Activated gamma-delta T cell treated with Interleukin-2 at 50 U/mL for 16 hours (primary cell): ENCODE results near the gene CDX2.
"Not testable (repeated sequence)": the region's sequence is repeated elsewhere in the genome, so short reads cannot be mapped to it uniquely, and the experiment has no call there.

Experiments used
- DNase-seq: peaks from one replicate; pipeline ENCODE4 v3.0.0-alpha.2; 2020

CDX2 gene

DNA sequence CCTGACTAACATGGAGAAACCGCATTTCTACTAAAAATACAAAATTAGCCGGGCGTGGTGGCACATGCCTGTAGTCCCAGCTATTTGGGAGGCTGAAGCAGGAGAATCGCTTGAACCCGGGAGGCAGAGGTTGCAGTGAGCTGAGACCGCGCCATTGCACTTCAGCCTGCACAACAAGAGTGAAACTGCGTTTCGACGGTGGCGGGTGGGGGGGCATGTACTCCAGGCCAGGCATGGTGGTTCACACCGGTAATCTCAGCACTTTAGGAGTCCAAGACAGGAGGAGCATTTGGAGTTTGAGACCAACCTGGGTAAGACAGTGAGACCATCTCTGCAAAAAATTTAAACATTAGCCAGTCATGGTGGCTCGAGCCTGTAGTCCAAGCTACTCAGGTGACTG, 4.9 kb downstream of the CDX2 start:
- DNase-seq: not testable (repeated sequence)

DNA sequence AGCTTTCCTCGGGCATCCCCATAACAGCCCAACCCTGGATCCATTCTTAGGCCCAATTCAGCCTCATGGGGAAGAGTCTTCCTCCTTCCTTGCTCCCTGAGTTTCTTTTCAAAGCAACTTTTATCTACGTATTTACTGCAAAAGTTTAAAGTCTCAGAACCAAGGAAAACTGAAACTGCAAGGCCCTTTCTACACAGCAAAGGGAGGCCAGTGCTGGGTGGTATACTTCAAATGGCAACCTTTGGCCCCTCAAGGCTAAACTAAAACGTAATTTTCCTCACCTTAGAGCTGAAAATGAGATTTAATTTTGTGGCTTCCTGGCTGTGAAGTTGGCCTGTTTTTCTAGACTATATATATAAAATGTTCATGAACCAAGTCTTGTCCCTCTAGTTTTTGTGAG, 5.6 kb downstream of the CDX2 start:
- DNase-seq: no peak

DNA sequence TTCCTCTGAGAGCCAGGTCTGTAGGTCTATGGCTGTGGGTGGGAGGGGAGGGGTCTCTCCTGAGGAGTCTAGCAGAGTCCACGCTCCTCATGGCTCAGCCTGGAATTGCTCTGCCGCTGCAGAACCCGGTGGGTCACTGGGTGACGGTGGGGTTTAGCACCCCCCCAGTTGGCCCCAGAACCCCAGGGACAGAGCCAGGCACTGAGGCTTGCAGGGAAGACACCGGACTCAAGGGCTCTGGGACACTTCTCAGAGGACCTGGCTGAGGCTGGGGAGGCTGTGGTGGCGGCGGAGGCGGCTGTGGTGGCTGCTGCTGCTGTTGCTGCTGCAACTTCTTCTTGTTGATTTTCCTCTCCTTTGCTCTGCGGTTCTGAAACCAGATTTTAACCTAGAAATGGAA, 6.1 kb downstream of the CDX2 start:
- DNase-seq: no peak

DNA sequence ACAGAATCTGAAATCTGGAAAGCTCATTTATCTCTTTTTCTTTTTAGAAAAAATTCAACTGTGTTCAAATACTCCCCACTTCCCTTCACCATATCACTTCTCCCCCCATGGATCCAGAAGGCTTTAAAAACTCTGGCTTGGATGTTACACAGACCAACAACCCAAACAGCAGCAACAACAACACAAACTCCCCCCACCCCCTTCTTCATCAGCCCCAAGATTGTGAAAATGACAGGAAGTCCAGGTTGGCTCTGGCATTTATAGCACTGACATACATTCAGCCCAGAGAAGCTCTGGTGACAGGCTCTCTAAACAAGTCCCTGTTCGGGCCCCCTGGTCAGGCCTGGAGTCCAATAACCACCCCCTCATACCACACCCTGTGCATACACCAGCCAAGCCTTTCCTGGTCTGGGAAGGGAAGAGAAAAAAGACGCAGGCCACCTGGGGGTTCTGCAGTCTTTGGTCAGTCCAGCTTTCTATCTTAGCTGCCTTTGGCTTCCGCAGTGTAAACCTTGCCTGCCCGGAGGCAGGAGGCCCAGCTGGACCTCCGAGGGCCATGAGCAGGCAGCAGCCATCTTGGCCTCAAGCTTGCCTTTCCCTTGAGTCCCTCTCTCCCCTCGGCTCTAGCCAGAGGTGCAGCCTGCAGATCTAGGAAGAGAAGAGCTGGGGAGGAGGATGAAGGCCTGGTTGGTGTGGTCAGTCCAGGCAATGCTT, 6.8 kb downstream of the CDX2 start:
- DNase-seq: no peak

DNA sequence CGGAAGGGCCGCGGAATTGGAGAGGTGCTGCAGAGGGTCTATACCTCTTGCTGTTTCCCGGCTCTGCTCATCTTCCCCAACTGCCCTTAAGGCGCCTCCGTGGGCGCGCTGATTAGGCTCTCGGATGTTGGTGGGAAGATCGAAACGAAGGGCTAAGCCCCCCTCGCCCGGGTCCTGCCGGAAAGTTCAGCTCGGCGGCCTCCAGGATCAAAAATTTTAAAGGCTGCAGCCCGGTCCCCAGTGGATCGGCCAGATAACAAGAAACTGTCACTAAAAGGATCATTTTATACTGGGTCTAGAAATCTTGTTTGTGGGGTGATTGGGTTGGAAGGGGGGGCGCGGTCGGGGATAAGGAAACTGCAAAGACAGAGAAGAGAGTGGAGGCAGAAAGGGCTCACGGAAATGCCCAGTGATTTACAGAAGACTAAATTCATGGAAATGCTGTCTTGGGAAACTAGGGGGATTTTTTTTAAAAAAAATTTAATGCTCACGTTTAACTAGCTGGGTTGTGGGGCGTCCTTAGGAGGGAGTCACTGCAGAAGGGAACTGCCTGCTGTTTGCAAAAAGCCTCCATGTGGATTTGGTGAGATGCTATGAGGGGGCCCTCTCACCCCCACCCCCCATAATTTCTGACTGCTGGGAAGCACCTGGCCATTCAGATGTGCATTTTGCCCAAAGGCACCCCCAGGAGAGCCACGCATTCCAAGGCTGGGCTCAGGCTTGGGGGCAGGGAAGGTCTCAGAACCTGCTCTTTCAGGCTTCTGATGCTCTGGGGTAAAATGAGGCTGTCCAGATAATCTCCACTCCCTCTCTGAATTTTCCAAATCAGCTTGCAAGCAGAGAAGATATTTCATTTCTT, 7.7 kb downstream of the CDX2 start:
- no peak for DNase-seq

DNA sequence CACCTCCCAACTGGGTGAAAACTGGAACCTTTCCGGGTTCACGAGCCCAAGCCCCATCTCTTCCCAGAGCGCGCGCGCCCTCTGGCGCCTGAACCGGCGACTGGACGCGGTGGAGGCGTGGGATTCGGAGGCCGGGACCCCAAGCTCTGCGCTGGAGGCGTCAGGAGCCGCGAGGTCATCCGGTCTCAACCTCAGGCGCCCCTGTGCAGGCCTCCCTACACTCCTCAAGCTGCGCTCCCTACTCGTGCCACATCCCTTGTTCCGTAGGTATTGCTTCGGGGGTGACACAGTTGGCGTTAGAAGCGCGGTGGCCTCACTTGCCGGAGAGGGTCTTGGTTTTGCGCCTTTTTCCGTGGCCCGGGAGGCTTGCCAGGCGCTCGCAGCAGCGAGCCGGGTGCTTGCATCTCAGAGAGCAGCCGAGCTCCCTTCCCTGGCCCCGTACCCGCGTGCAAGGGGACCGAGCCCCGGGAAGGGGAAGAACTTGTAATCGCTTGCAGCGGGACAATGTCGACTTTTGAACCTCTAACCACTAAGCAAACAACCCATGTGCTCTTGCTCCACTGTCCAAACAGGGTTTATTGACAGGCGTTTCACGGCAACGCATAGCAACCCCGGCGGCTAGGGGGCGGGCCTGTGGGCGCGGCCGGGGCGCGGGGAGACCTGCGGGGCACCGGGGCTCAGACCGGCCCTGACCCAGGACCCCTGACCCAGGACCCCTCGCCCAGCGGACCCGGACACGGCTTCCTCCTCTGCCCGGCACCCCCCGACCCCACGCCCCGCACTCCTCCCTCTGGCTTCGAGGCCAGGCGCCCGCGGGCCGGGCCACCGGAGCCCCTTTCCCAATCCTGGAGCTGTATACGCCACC, 8.5 kb downstream of the CDX2 start:
- DNase-seq: no peak

DNA sequence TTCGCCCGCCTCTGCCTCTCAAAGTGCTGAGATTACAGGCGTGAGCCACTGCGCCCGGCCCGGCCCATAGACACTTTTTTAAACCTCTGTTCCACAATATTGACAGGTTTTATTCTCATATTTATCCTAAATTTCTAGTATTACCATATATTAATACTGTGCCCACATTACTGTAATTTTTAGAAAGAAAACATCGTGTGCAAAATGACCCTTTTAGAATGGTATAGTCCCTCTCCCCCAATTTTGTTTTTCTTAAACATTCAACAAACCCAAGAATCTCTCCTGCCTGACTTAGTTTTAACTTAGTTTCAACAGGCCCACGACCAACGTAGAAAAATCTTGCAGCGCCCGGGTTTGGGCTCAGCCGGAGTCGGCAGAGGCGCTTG, 9.1 kb downstream of the CDX2 start:
- DNase-seq: no peak

DNA sequence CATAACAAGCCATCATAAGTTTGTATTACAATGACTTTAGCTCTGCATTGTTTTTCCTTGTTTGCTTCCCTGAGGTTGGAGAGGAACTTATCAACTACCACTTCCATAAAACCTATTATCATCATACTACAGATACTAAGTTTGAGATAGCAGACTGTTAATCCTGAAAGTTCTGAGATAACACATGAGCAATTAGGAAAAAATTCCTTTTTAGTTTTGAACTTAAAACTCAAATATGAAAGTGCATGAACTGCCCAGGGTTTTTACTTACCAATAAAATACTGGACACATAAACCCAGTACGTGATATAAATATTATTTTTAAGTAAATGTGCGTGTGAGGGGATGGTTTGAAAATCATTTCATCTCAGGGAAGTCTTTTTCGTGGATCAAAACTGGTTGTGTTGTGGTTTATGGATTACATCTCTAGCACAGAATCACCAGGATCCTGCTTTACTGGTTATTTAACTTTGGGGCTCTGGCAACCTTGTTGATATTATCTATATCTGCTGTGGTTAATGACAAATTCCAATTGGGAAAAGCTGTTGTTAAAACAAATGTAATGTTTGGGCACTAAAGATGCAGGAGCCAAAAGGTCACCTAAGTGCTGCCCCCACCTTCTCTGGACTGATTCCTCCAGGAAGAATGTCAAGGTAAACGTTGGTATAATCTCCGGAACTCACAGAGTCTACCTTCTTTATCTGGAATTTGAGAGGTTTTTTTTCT, 12.4 kb downstream of the CDX2 start:
- no peak for DNase-seq

DNA sequence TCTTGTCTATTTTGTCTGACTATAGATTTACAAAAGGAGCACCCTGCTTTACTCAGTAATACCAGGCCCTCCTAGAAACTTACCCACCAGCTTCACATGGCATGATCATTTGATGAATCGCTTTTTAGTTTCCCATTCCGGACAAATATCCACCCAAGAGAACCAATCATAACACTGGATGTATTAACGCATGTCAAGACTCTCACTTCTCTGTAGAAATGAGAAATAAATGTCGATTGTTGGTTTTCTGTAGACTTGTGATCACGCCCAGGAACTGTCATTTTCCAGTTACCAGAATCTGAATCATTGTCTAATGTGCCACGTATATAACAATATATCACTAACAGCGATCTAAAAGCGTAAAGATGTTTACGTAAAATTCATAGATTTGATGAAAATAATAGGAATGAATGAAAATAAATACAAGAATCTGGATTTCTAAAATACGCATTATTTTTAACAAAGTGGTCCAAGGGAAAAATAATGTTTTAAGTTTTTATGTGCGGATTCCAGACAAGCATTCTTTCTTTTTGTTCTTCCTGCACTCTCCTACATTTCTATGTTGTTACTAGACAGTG, 14.0 kb downstream of the CDX2 start:
- no peak for DNase-seq

DNA sequence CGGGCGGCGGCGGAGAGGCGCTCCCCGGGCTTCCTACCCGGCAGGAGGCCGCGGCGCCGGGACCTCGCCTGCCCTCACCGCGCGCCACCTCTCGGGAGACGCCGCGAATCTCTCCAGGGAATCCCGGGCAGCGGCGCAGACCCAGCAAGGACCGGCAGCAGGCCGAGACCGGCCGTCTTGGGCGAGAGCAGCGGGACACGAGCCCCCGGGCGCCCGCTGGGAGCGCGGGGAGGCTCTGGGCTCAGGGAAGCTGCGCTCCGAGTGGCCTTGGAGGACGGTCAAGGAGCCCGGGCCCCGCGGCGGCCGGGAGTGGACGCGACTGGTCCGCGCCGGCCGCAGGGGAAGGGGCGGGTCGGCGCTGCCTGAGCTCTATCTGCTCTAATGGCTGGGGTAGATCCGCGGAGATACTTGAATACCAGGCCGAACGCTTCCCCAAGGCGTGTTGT, 14.7 kb downstream of the CDX2 start:
- DNase-seq: no peak

DNA sequence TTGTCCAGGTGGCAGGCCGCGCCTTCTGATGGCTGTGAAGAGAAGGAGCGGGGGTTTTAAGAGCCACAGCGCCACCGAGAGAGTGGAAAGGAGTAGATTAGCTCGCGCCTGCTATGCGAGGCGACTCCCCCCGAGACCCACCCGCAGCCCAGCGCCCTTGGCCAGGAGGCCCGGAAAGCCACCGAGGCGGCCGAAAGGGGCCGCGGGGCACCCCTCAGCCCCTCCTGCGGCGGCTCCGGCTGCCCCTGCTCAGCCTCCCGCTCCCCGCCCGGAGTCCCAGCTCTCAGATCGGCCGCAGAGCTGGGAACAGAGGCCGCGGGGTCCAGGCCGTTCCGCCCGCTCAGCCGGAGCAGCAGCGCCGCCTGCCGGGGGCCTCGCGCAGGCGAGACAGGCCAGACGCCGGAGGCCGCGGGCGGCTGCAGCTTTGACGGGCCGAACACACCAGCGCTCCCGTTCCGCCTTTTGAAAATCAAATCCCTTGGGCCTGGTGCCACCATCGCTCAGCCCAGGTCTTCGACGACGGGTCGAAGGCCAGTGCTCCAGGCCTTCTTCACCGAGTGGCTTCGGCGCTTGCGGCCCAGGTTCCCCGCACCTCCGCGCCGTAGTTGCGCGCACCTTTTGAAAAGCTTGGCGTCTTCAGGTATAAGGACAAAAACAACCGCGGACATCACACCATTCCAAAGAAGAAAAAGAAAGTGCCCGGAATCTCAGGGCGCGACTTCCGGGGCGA, 15.3 kb downstream of the CDX2 start:
- DNase-seq: peak; percentile 40

DNA sequence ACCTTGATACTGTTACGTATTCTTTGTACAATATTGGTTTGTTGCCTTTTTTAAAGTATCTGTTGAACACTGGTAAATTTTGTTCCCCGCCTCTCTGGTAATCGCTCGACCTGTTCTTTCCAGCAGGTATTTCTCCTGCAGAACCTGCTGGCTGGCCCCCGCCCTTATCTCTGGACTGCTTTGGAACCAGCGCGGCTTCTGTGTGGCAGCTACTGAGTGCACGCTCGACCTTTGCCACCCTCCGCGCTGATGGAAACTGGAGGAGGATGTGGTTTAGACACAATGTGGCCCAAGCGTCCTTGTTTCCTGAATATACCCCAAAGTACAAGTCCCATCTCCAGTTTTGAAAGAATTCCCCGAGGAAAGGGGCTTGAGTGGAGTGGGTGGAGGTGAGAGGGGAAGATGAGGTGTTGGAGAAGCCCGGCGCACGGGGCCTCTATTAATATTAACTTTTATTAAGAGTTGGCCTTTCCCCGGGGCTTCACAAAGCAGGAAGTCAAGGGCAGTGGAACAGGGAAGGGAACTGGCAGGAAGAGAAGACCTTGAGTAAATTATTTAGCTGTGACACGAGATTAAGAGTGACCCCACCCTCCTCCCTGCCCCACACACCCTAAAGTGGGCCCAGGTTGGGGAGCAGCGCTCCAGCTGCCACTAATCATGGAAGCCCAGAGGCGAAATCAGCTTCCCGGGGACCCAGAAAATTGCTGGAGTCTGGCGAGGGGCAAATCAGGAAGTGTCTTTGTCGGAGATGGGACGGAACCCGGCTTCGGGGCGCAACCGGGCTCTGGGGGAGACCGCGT, 16.0 kb downstream of the CDX2 start:
- no peak for DNase-seq

DNA sequence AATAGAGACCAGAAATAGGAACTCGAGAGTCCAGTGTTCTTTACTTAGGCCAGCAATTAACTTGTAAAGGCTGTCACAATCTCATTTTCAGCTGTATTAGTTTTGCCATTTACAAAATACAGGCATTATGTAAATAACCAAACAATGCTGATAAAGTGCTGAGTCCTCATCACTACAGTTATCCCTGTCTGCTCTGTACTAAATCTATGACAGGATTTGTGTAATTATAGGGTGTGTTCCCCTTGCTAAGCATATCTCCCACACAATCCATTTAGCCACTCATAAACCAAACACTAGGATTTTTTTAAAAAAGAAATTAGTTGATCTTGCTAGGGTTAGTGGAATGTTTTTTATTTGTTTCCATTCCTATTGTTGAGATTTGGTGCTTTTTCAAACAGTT, 26.1 kb downstream of the CDX2 start:
- no peak for DNase-seq

DNA sequence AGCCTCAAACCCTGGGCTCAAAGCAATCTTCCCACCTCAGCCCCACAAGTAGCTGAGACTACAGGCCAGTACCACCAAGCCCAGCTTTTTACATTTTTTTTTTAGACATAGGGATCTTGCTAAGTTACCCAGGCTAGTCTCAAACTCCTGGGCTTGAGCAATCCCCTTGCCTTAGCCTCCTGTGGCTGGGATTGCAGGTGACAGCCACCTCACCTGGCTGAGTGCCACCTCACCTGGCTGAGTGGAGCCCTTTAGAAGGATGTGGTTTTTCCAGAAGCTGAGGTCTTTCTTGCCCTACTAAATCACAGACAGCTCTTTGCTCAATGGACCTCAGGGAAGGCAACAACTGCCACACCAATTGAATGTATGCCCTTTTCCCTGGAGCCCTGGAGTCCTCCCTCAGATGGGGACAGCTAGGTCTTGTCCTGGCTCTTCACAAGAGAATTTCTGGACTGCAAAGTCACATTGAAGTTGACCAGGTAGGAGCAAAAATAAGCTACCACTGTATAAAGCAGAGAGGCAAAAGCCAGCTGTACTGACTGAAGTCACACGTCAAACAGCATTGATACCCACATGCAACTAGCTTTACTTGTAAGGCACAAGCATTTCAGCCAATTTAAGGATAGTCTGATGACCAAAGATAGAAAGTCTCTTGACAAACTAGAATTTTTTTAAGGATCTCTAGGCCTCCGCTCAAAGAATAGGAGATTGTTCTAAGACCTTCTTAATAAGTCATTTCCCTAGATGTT, 35.4 kb downstream of the CDX2 start:
- DNase-seq: no peak

DNA sequence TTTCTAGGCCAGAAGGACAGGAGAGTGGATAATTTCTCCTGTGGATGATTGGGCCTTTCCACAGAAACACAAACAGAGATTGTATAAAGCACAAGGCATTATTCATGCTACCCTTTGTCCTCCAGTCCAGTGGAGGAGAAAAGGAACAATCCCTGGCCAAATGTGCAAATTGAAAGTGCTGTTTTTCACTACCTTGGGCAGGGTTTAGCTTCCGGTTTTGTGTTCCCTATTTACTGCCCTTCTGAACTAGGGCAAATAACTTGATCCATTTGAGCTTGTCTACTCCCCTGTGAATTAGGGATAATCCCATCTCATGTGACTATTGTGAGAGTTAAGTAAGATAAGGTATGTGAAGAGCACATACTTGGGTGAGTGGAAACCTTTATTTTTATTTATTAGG, 36.0 kb downstream of the CDX2 start:
- DNase-seq: no peak

DNA sequence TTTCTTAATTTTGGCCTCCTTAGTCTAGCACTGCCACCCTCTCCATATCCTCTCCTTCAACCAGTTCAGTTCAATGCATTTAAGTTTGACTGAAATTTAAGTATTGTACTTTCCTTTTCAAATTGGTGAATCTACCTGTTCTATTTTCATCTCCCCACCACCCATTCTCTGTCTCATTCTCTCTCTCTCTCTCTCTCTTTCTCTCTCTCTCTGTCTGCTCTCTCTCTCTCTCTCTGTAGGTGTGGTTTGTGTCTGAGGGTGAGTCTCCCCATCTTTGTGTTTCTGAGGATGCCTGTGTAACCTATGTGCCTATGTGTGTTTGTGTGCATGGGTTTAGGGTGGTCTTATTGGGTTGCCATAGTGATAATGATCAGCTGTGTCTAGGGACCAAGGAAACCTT, 39.2 kb downstream of the CDX2 start:
- no peak for DNase-seq

DNA sequence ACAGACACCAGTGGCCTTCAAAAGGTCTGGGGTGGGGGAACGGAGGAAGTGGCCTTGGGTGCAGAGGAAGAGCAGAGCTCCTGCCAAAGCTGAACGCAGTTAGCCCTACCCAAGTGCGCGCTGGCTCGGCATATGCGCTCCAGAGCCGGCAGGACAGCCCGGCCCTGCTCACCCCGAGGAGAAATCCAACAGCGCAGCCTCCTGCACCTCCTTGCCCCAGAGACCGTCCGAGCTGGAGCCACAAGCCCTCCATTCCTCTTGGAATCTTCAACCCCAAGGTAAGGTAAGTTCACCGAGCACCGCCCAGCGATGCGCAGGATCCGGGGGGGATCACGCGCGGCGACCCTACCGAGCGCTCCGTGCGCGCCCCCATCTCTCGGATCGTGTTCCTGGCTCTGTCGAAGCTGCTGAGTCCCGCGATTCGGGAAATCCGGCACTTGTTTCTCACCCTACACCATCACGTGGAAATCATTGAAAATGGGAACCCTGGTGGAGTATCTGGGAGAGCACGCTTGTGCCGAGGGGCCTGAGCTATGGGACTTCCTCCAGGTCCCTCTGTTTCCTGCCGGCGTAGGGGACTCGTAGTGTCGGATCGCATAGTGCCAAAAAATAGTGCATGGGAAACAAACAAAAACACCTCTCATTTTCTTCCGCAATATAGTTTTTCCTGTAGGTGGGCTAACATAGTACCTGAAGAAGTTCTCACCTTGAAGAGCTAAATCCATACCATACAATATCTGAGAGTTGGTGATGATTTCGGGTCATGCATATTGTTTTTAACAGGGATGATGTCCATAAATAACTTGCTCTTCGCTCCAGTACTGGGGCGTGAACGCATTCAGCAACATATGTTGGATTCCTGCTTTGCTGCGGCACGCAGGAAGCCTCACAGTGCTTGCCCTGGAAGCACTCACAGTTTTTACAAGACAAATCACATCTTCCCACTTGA, 40.0 kb downstream of the CDX2 start:
- DNase-seq: no peak

DNA sequence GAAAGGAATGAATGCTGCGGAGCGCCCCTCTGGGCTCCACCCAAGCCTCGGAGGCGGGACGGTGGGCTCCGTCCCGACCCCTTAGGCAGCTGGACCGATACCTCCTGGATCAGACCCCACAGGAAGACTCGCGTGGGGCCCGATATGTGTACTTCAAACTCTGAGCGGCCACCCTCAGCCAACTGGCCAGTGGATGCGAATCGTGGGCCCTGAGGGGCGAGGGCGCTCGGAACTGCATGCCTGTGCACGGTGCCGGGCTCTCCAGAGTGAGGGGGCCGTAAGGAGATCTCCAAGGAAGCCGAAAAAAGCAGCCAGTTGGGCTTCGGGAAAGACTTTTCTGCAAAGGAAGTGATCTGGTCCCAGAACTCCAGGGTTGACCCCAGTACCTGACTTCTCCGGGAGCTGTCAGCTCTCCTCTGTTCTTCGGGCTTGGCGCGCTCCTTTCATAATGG, 40.7 kb downstream of the CDX2 start:
- no peak for DNase-seq
